SK-N-SH (cell line): ENCODE data around the gene CA10. TPM values are rescaled to one million over a fixed set of nuclear protein-coding genes. Genes with fewer than 3 reads are reported as not detected.

Experiments
- CTCF ChIA-PET: fragments of 300-600, 350-600 bp; formaldehyde crosslinking; extraction: SDS; loops from one replicate; lab custom pipeline; 2021; lab: Yijun Ruan, JAX
- POLR2A ChIA-PET: fragments of 350-600 bp; sonication (Branson Sonifier 250); formaldehyde crosslinking; extraction: SDS; loops from one replicate; lab custom pipeline; 2020; ENCODE audit warnings: antibody characterized with exemption, inconsistent platforms; lab: Yijun Ruan, JAX
- DNase-seq: peaks from one replicate; pipeline ENCODE4 v3.0.0; 2012
- H2AFZ ChIP-seq: fragments of 200-600 bp; sonication (generic); 2 replicates; pipeline ENCODE4 v1.8.1; 2016; ENCODE audit warnings: antibody characterized with exemption, mild to moderate bottlenecking, low read depth
- H3F3A ChIP-seq: fragments of 200-600 bp; sonication (generic); replicated peaks from 2 replicates; pipeline ENCODE3; 2016; ENCODE audit warnings: antibody characterized with exemption, mild to moderate bottlenecking; ENCODE audit not compliant: insufficient read depth
- H3K27ac ChIP-seq, 2 experiments: fragments of 200-500 bp in 1 of 2; fragments of 200-600 bp in 1 of 2; sonication (Bioruptor generic) in 1 of 2; sonication (generic), shearing (Covaris generic) in 1 of 2; 2 replicates each; pipeline versions ENCODE4 v1.5.1 to v1.6.1; 2014 to 2016; ENCODE audit warnings: low read depth in 2 of 2, inconsistent platforms in 1 of 2, low read length in 1 of 2, mild to moderate bottlenecking in 1 of 2, mixed read lengths in 1 of 2
- H3K27me3 ChIP-seq: fragments of 200-600 bp; sonication (generic), shearing (Covaris generic); 2 replicates; pipeline ENCODE4 v1.6.1; 2016; ENCODE audit warnings: mixed run types; ENCODE audit not compliant: insufficient read depth
- H3K36me3 ChIP-seq, 2 experiments: fragments of 200-500 bp in 1 of 2; fragments of 200-600 bp in 1 of 2; sonication (Bioruptor generic) in 1 of 2; sonication (generic) in 1 of 2; replicated peaks in 1 of 2; 2 replicates each; pipeline versions ENCODE3 to v1.5.1; 2014 to 2016; ENCODE audit warnings: low read length in 1 of 2, mild to moderate bottlenecking in 1 of 2; ENCODE audit not compliant: insufficient read depth in 2 of 2, control insufficient read depth in 1 of 2
- H3K4me1 ChIP-seq, 2 experiments: fragments of 200-500 bp in 1 of 2; fragments of 200-600 bp in 1 of 2; sonication (Bioruptor generic) in 1 of 2; sonication (generic), shearing (Covaris generic) in 1 of 2; 2 replicates each; pipeline versions ENCODE4 v1.5.1 to v1.6.1; 2014 to 2016; ENCODE audit warnings: low read depth in 1 of 2, low read length in 1 of 2, mixed run types in 1 of 2; ENCODE audit not compliant: insufficient read depth in 2 of 2, control insufficient read depth in 1 of 2
- H3K4me2 ChIP-seq: fragments of 200-600 bp; sonication (generic), shearing (Covaris generic); 2 replicates; pipeline ENCODE4 v1.6.1; 2017; ENCODE audit warnings: mixed run types
- H3K4me3 ChIP-seq, 2 experiments: fragments of 200-500 bp in 1 of 2; fragments of 200-600 bp in 1 of 2; sonication (Bioruptor generic) in 1 of 2; sonication (generic), shearing (Covaris generic) in 1 of 2; 2 replicates each; pipeline versions ENCODE4 v1.5.1 to v1.8.1; 2014 to 2016; ENCODE audit warnings: low read depth in 2 of 2, inconsistent platforms in 1 of 2, low read length in 1 of 2, mild to moderate bottlenecking in 1 of 2, mixed read lengths in 1 of 2, moderate library complexity in 1 of 2
- H3K79me2 ChIP-seq: fragments of 200-600 bp; sonication (generic); 2 replicates; pipeline ENCODE4 v1.8.1; 2017; ENCODE audit warnings: mild to moderate bottlenecking; ENCODE audit not compliant: insufficient read depth
- H3K9ac ChIP-seq: fragments of 200-600 bp; sonication (generic); 2 replicates; pipeline ENCODE4 v1.6.1; 2017; ENCODE audit warnings: mixed run types
- H3K9me2 ChIP-seq: fragments of 200-600 bp; sonication (generic); 2 replicates; pipeline ENCODE4 v1.6.1; 2017; ENCODE audit warnings: mixed run types
- H3K9me3 ChIP-seq: fragments of 200-600 bp; sonication (generic); 2 replicates; pipeline ENCODE4 v1.6.1; 2017; ENCODE audit warnings: mixed run types, mild to moderate bottlenecking, moderate library complexity
- H4K20me1 ChIP-seq: fragments of 200-600 bp; sonication (generic); 2 replicates; pipeline ENCODE4 v1.6.1; 2017; ENCODE audit warnings: mild to moderate bottlenecking, mixed run types; ENCODE audit not compliant: insufficient read depth
- CHD2 ChIP-seq: fragments of 150-350 bp; IDR thresholded peaks from 2 replicates; pipeline ENCODE4 v1.6.1; 2018; ENCODE audit warnings: low read length; ENCODE audit not compliant: partially characterized antibody
- CTCF ChIP-seq: fragments of 200-600 bp; sonication (generic); IDR thresholded peaks from 2 replicates; pipeline ENCODE4 v1.6.1; 2017; ENCODE audit warnings: antibody characterized with exemption, mild to moderate bottlenecking, moderate library complexity
- ELF1 ChIP-seq: IDR thresholded peaks from 2 replicates; pipeline ENCODE4 v1.4.0; 2012
- FOSL2 ChIP-seq: IDR thresholded peaks from 2 replicates; pipeline ENCODE4 v1.4.0; 2012; ENCODE audit warnings: low read depth, mild to moderate bottlenecking, moderate library complexity, borderline replicate concordance
- FOXM1 ChIP-seq: IDR thresholded peaks from 2 replicates; pipeline ENCODE4 v1.4.0; 2012; ENCODE audit warnings: low read depth, mild to moderate bottlenecking
- GABPA ChIP-seq: IDR thresholded peaks from 2 replicates; pipeline ENCODE4 v1.4.0; 2012; ENCODE audit warnings: low read depth, mild to moderate bottlenecking
- GATA2 ChIP-seq: sonication (generic); formaldehyde crosslinking; IDR thresholded peaks from 2 replicates; pipeline ENCODE4 v1.5.0; 2020; ENCODE audit warnings: mild to moderate bottlenecking, missing genetic modification reagents
- IRF3 ChIP-seq: fragments of 150-350 bp; IDR thresholded peaks from 2 replicates; pipeline ENCODE4 v1.6.1; 2016; ENCODE audit warnings: mild to moderate bottlenecking, low read depth, low read length
- JUND ChIP-seq: IDR thresholded peaks from 2 replicates; pipeline ENCODE4 v1.4.0; 2012
- MAX ChIP-seq: IDR thresholded peaks from 2 replicates; pipeline ENCODE4 v1.4.0; 2012; ENCODE audit warnings: low read depth
- MXI1 ChIP-seq: IDR thresholded peaks from 2 replicates; pipeline ENCODE4 v1.6.1; 2012; ENCODE audit warnings: mild to moderate bottlenecking, low read depth, low read length, improper control_type of control experiment
- NRF1 ChIP-seq: IDR thresholded peaks from 2 replicates; pipeline ENCODE4 v1.6.1; 2012; ENCODE audit warnings: low read depth, mild to moderate bottlenecking, low read length
- RAD21 ChIP-seq: IDR thresholded peaks from 2 replicates; pipeline ENCODE4 v1.6.1; 2012; ENCODE audit warnings: mild to moderate bottlenecking, low read length
- RCOR1 ChIP-seq: fragments of 150-350 bp; IDR thresholded peaks from 2 replicates; pipeline ENCODE4 v1.6.1; 2017; ENCODE audit warnings: antibody characterized with exemption, low read length
- REST ChIP-seq: IDR thresholded peaks from 2 replicates; pipeline ENCODE4 v1.6.1; 2012; ENCODE audit warnings: mild to moderate bottlenecking, low read depth, low read length, moderate library complexity
- RFX5 ChIP-seq: IDR thresholded peaks from 2 replicates; pipeline ENCODE4 v1.6.1; 2012; ENCODE audit warnings: mild to moderate bottlenecking, improper control_type of control experiment, low read length
- TCF12 ChIP-seq: IDR thresholded peaks from 2 replicates; pipeline ENCODE4 v1.4.0; 2012
- TEAD4 ChIP-seq: IDR thresholded peaks from 2 replicates; pipeline ENCODE4 v1.4.0; 2012; ENCODE audit warnings: mild to moderate bottlenecking, borderline replicate concordance; ENCODE audit not compliant: insufficient read depth
- YY1 ChIP-seq: IDR thresholded peaks from 2 replicates; pipeline ENCODE4 v1.4.0; 2012; ENCODE audit warnings: low read depth, mild to moderate bottlenecking
- WGBS: methylation state at CpG from one replicate; pipeline ENCODE4 v1.1.6; 2017; ENCODE audit warnings: low lambda C conversion rate; 5-methylcytosine and 5-hydroxymethylcytosine counted together
- polyA plus RNA-seq, 3 experiments: library from polyadenylated mRNA; depleted of rRNA; stranded (reverse); fragments of >200 nt; gene quantifications; 2 replicates each; pipeline ENCODE4 v1.2.3, GENCODE V29; 2012

The CA10 gene
- polyA plus RNA-seq, 1 of the 3 experiments (the other 2 are of a cell fraction): not detected

- H3F3A ChIP-seq: peaks cover 13% of the 10 kb centered on the region
- whole genome bisulfite sequencing: 42% methylated on average over 2 of the region's 2 CpGs
- no peaks in the 10 kb centered on the region for H3K27me3 ChIP-seq
- no peak overlapping the region; a peak in 1 of 4 replicates for H3K27ac ChIP-seq
- no peak overlapping the region for H3K9ac ChIP-seq
- H3K79me2 ChIP-seq: no peaks in the 10 kb centered on the region
- CTCF ChIA-PET: no interaction called here
- H2AFZ ChIP-seq: no peak overlapping the region
- POLR2A ChIA-PET: no interaction called here
- no peaks in the 10 kb centered on the region for H3K9me2 ChIP-seq
- no peak for DNase-seq
- no peak overlapping the region for H3K4me3 ChIP-seq
- H3K36me3 ChIP-seq: no peaks in the 10 kb centered on the region
- H3K9me3 ChIP-seq: no peaks in the 10 kb centered on the region
- H4K20me1 ChIP-seq: no peaks in the 10 kb centered on the region
- no peak overlapping the region for H3K4me2 ChIP-seq
- TF ChIP-seq MAX (no peak), CHD2 (no peak), JUND (no peak), ELF1 (no peak), RAD21 (no peak), GATA2 (CRISPR knock-in tag) (no peak), GABPA (no peak), RFX5 (no peak), FOXM1 (no peak), TEAD4 (no peak), RCOR1 (no peak), TCF12 (no peak), IRF3 (no peak)
- peaks cover 17 to 24% of the 10 kb centered on the region in 2 experiments; a peak in 3 of 4 replicates for H3K4me1 ChIP-seq
Measured at GRCh38 chr17:52026075-52026474, 132.4 kb downstream of the CA10 start.

GRCh38 chr17:52025236-52025635, 133.3 kb downstream of the CA10 start:
- H3F3A ChIP-seq: peaks cover 13% of the 10 kb centered on the region
- no peaks in the 10 kb centered on the region for H3K79me2 ChIP-seq
- peaks cover 17 to 20% of the 10 kb centered on the region in 2 experiments; a peak in 3 of 4 replicates for H3K4me1 ChIP-seq
- H3K27me3 ChIP-seq: no peaks in the 10 kb centered on the region
- ChIA-PET POLR2A (no interaction called here), CTCF (interaction anchor here (1.4 to 1.8 kb wide), 3 partner anchors 41 to 164 kb away, joined by 4 to 6 read pairs (median 6); no protein-coding TSS in a partner anchor)
- 0 out of 2 replicates have a peak overlapping the region, but pooled peaks have one; percentile 6 for H2AFZ ChIP-seq
- H3K9ac ChIP-seq: no peak overlapping the region
- peak overlapping the region in 1 of 2 experiments; percentile 17; a peak in 2 of 4 replicates for H3K27ac ChIP-seq
- 0 out of 2 replicates have a peak overlapping the region, but pooled peaks have one; percentile 21 for H3K4me2 ChIP-seq
- DNase-seq: no peak
- H3K9me2 ChIP-seq: no peaks in the 10 kb centered on the region
- no peaks in the 10 kb centered on the region for H4K20me1 ChIP-seq
- H3K9me3 ChIP-seq: no peaks in the 10 kb centered on the region
- no peak overlapping the region for H3K4me3 ChIP-seq
- no peaks in the 10 kb centered on the region for H3K36me3 ChIP-seq
- TF ChIP-seq REST (no peak), MXI1 (no peak; the same call in 1 of the 2 replicates), CTCF (no peak), NRF1 (no peak), YY1 (no peak), FOSL2 (no peak), IRF3 (no peak), RCOR1 (no peak)
